ENCODE measurements around the gene CLRN3.

CLRN3 gene

GRCh38 chr10:127892743-127893142, at the start of gene CLRN3:
TSS of gene CLRN3 (minus strand) at chr10:127892941. CDS start at chr10:127892784, 157 bp downstream.
- DNase-seq (ENCODE audit: low read depth in 2 of 2) = no peak

GRCh38 chr10:127940866-127941640, 48.3 kb upstream of the CLRN3 start:
- no peak for DNase-seq (ENCODE audit: low read depth in 2 of 2)

- DNase-seq (ENCODE audit: low read depth in 2 of 2) = no peak
Measured at GRCh38 chr10:127939786-127940330, 47.1 kb upstream of the CLRN3 start.

- no peak for DNase-seq (ENCODE audit: low read depth in 2 of 2)
Measured at GRCh38 chr10:127937915-127938463, 45.2 kb upstream of the CLRN3 start.

GRCh38 chr10:127937069-127937468, 44.3 kb upstream of the CLRN3 start:
- DNase-seq (ENCODE audit: low read depth in 2 of 2) = no peak

- no peak for DNase-seq (ENCODE audit: low read depth in 2 of 2)
Measured at GRCh38 chr10:127935071-127935561, 42.4 kb upstream of the CLRN3 start.

GRCh38 chr10:127934383-127934782, 41.6 kb upstream of the CLRN3 start:
- DNase-seq (ENCODE audit: low read depth in 2 of 2) = no peak

GRCh38 chr10:127933271-127933670, 40.5 kb upstream of the CLRN3 start:
- no peak for DNase-seq (ENCODE audit: low read depth in 2 of 2)

GRCh38 chr10:127932521-127933270, 40.0 kb upstream of the CLRN3 start:
- DNase-seq (ENCODE audit: low read depth in 2 of 2) = no peak

- DNase-seq (ENCODE audit: low read depth in 2 of 2) = no peak
Measured at GRCh38 chr10:127928021-127928806, 35.5 kb upstream of the CLRN3 start.

GRCh38 chr10:127926455-127926854, 33.7 kb upstream of the CLRN3 start:
- no peak for DNase-seq (ENCODE audit: low read depth in 2 of 2)

- no peak for DNase-seq (ENCODE audit: low read depth in 2 of 2)
Measured at GRCh38 chr10:127925471-127926207, 32.9 kb upstream of the CLRN3 start.

GRCh38 chr10:127923646-127924045, 30.9 kb upstream of the CLRN3 start:
- DNase-seq (ENCODE audit: low read depth in 2 of 2) = no peak

GRCh38 chr10:127922675-127923366, 30.1 kb upstream of the CLRN3 start:
- no peak for DNase-seq (ENCODE audit: low read depth in 2 of 2)

- no peak for DNase-seq (ENCODE audit: low read depth in 2 of 2)
Measured at GRCh38 chr10:127922206-127922605, 29.5 kb upstream of the CLRN3 start.

GRCh38 chr10:127921753-127922145, 29.0 kb upstream of the CLRN3 start:
- DNase-seq (ENCODE audit: low read depth in 2 of 2) = no peak

- no peak for DNase-seq (ENCODE audit: low read depth in 2 of 2)
Measured at GRCh38 chr10:127921075-127921752, 28.5 kb upstream of the CLRN3 start.

GRCh38 chr10:127920306-127921074, 27.7 kb upstream of the CLRN3 start:
- no peak for DNase-seq (ENCODE audit: low read depth in 2 of 2)

Measured in stimulated activated CD8-positive, alpha-beta memory T cell treated with anti-CD3 and anti-CD28 coated beads, Interleukin-7, amount 100 ng/mL, for 4 hours (primary cell).